Effector CD4-positive, alpha-beta T cell (primary cell): ENCODE measurements around the gene ZSWIM6.

Experiments used
- DNase-seq: peaks from one replicate; pipeline ENCODE4 v3.0.0-alpha.2; 2020

ZSWIM6 gene

GRCh38 chr5:61563401-61563800 lies 231.3 kb downstream of the ZSWIM6 start:
- DNase-seq, result no peak

- no peak for DNase-seq
Observed at GRCh38 chr5:61567337-61567736, 235.3 kb downstream of the ZSWIM6 start.

DNA sequence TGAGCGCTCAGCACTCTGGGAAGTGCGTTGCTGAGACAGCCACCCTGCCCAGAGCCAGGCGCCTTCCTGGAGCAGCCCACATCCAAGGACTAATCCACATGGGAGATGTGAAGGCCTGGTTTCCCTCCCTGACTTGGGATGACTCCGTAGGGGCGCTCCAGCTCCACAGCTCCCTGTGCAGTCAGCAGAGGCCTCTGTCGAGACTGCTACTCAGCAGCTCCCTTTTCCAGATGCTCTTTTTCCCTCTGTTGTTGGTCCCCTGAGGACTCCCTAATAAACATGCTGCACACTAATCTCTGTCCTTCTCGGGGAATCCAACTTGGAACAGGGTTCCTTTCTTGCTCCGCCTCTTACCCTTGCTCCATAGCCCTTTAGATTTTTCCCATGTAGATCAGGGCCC lies 237.3 kb downstream of the ZSWIM6 start:
- DNase-seq, result no peak

- no peak for DNase-seq
Observed at GRCh38 chr5:61570767-61571166, 238.7 kb downstream of the ZSWIM6 start.

DNA sequence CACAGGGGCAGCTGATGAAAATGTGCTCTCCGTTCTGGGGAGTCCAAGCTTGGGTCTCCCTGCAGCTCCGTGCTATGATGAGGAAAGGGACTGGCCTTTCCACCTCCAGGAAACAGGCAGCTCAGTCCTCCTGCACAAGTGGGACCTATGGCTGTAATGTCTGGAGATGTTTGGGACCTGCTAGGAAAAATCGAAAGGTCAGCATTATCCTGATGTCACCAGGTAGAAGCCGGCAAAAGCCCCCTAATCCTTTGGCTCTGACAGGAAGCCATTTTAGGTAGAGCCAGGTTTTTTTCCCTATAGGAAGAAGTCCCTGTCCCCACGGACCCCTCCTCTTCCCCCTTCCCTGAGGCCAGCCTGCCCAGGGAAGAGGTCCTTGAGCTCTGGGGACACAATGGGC lies 240.9 kb downstream of the ZSWIM6 start:
- no peak for DNase-seq

GRCh38 chr5:61575103-61575502 lies 243.0 kb downstream of the ZSWIM6 start:
- no peak for DNase-seq

DNA sequence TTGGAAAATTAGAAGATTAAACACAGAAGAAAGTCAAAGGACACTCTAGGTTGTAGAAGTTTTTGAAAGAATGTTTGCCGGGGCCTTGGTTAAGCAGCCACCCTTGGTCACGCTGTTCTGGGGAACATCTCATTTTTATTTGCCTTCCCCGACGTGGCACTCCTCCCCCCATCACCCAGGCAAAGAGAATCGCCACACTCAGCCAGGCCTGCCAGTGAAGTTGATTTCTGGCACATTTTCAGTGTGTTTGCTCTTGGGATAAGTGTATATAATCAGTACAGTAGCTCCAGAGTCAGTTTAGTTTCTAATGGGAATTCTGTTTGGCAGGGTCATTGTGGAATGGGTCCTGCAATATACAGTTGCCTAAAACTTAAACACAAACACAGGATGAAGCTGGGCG lies 243.5 kb downstream of the ZSWIM6 start:
- DNase-seq, result no peak

DNA sequence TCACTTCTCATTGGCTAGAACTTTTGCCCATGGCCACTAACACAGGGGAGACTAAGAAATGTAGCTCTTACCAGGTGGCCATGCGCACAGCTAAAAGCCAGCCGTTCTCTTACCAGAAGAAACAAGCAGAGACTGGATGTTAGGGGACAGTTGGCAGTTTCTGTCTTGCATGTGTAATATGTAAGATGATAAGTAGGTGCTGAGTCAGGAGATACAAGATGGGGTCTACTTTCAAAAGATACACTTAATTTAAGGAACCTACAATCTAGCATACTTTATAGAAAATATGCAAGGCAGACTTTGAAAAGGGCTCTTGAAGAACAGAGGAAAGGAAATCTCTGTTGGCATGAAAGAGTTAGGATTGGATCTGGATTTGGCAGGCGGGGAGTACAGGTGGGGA lies 244.5 kb downstream of the ZSWIM6 start:
- DNase-seq, result no peak

DNA sequence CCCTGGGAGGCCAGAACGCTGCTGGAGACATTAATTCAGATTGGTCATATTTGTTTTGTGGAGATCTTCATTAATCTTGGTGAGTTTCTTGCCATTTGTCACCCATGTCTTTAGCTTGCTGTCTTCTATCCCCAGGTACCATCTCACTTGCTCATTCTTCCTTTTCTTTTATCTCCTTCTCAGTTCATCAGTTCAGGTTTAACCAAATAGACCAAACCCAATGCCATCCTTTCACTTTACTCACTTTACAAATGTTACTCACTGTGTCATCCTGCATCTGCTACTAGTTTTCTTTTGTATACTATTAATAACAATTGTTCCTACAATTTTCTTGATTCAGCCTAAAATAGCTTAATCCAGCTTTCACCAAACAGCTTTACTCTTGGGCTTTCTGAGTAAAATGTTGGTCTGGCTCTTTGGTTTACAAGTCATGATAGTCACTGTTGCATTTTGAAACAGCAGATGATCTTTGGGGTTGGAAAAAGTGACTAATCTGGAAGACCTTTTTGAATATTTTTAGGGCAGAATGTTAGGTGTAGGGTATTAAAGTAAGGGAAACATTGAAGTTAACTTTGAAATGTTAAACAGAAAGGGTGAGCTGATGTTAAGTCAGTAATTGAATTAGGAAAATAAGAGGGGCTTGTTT lies 246.9 kb downstream of the ZSWIM6 start:
- no peak for DNase-seq

DNA sequence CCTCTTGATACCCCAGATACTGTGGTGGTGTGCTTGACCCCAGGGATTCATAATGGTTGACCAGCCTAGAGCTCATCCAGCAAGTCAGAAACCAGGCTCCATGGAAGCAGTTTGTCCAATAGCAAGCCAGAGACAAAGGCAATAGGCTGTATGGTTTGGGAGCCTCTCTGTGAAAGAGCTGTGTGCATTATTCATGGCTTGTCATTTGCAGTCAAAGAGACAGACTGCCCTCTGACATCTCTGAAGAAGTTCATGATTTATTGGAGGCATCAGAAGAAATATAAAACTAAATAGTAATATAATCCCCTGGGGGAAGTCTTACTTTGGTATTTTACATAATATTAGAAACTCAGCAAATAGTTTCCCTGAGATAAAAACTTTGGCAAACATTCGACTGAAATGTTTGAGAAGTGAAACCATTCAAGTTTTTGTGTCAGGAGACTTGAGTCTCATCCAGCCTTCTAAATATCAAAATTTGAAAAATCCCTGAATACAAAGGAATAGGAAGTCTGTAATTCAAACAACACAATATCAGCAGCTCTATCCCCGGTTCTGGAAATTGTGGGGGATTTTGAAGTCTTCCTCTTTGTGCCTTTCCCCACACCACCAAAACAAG lies 250.3 kb downstream of the ZSWIM6 start:
- DNase-seq, result no peak

- DNase-seq, result no peak
Observed at GRCh38 chr5:61582887-61583286, 250.8 kb downstream of the ZSWIM6 start.

DNA sequence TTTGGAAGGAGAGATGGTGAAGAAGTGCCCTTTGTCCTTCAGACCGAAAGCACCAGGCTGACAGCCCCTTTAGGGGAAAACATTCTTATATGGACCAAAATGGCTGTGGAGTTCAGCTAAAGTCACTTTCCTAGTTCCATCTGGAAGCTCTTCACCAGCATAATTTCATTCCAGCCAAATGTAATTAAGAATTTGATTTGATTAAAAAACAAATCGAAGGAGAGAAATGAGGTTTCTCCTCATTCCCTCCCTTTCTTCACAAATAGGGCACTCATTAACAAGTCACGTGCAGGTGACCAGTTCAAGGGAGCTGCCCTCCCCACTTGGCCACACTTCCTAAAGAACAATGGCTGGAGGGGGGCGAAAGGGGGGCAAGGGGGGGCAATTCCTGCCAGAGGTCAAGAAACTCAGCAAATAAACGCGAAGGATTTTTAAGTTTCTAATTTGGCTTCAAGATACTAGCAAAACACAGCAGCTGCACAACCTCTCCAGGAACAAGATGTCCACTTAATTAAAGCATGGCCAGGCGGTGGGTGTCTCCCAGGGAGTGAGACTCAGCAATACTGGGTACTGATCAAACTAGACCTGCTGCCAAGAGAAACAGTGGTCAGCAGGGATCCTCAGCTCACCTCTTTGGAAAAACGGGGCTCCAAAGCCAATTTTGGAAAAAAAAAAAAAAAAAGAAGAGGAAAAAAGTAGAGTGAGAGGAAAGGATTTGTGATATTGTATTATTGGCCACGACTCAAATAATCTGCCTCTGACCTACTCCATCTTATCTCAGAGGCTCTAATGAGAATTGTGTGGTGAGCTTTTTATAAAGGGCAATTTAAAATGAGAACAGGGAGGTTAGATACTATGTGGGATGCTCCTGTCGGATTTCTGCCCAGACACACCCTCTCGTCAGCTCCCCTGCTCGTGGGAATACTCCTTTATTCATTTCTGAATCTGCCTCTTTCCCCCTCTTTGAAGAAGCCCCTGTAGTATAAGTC lies 254.3 kb downstream of the ZSWIM6 start:
- DNase-seq, result no peak

- DNase-seq, result no peak
Observed at GRCh38 chr5:61587125-61587524, 255.1 kb downstream of the ZSWIM6 start.

DNA sequence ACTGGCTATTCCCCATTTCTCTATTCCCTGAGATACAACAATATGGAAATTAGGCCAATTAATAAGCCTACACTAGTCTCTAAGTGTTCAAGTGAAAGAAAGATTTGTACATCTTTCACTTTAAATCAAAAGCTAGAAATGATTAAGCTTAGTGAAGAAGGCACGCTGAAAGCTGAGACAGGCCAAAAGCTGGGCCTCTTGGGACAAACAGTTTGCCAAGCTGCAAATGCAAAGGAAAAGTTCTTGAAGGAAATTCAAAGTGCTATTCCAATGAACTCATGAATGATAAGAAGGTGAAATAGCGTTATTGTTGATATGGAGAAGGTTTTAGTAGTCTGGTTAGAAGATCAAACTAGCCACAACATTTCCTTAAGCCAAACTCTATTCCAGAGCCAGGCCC lies 256.2 kb downstream of the ZSWIM6 start:
- no peak for DNase-seq

GRCh38 chr5:61589946-61590345 lies 257.9 kb downstream of the ZSWIM6 start:
- DNase-seq, result no peak

- DNase-seq, result no peak
Observed at GRCh38 chr5:61590473-61590872, 258.4 kb downstream of the ZSWIM6 start.

DNA sequence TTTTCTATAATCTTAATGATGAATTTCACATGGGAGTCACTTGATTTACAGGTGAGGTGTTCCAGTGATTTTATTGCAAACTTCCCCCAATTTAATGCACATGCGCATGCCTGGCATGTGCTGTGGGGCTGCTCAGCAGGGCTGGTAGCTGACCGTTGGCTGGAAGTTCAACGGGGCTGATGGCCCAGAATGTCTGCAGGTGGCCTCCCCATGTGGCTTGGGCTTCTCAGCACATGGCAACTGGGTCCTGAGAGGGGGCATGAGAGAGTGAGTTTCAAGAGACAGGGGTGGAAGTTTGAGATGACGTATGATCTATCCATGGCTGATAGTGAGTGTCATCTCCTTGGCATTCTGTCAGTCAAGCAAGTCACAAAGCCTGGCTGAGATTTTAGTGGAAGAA lies 259.8 kb downstream of the ZSWIM6 start:
- DNase-seq, result no peak

- no peak for DNase-seq
Observed at GRCh38 chr5:61595426-61595825, 263.4 kb downstream of the ZSWIM6 start.
